ENCODE data around the gene METTL8. TPM values are rescaled to one million over a fixed set of nuclear protein-coding genes. Genes with fewer than 3 reads are reported as not detected.

Gene METTL8
- total and polyA plus RNA-seq, 2 experiments from 2014 or later: 60.9 to 64.3 TPM

- TF ChIP-seq CREB1 (CRISPR knock-in tag; IDR thresholded peaks at IDR 0.05; ENCODE audit: low read depth) (no peak), REST (IDR thresholded peaks at IDR 0.05; ENCODE audit: unreplicated experiment) (no peak), EZH2 (IDR thresholded peaks at IDR 0.05; ENCODE audit: low read depth, unreplicated experiment) (no peak), ETS1 (IDR thresholded peaks at IDR 0.05) (no peak)
These were observed 36.3 kb upstream of the METTL8 start (continued) for GRCh38 chr2:171470129-171470528.

GRCh38 chr2:171469176-171469575 lies 35.4 kb upstream of the METTL8 start:
- no peak for DNase-seq (ENCODE audit: low spot score)
- Histone ChIP-seq H2AFZ (no peak overlapping the region), H3K27ac (ENCODE audit: low read depth) (no peak overlapping the region), H3K9me2 (ENCODE audit: insufficient read depth) (no peaks in the 10 kb centered on the region), H3F3A (replicated peaks; ENCODE audit: low read depth) (no peaks in the 10 kb centered on the region), H3K4me1 (ENCODE audit: insufficient read depth) (no peaks in the 10 kb centered on the region), H3K4me2 (no peak overlapping the region), H3K27me3 (ENCODE audit: insufficient read depth) (no peaks in the 10 kb centered on the region), H3K4me3 (no peak overlapping the region), H3K36me3 (ENCODE audit: insufficient read depth) (0 out of 2 replicates have a peak, but pooled peaks cover 5% of the 10 kb centered on the region), H4K20me1 (replicated peaks; ENCODE audit: insufficient read depth) (no peaks in the 10 kb centered on the region), H3K79me2 (replicated peaks; ENCODE audit: insufficient read depth) (no peaks in the 10 kb centered on the region)
- no peak overlapping the region for H3K4me3 Mint-ChIP-seq
- ATAC-seq: no peak
- no peak overlapping the region for H3K27ac Mint-ChIP-seq
- no peaks in the 10 kb centered on the region for H3K4me1 Mint-ChIP-seq
- H3K27me3 Mint-ChIP-seq (ENCODE audit: insufficient read depth, low read depth, poor library complexity): peaks cover 2% of the 10 kb centered on the region
- H3K36me3 Mint-ChIP-seq (ENCODE audit: low read depth): peaks cover 35% of the 10 kb centered on the region
- no peaks in the 10 kb centered on the region for H3K9me3 Mint-ChIP-seq
- no peak for TF ChIP-seq STAT1 (IDR thresholded peaks at IDR 0.05; ENCODE audit: unreplicated experiment)

- Mint-ChIP-seq H3K9me3 (no peaks in the 10 kb centered on the region), H3K27me3 (ENCODE audit: insufficient read depth, low read depth, poor library complexity) (peaks cover 2% of the 10 kb centered on the region), H3K4me1 (no peaks in the 10 kb centered on the region), H3K4me3 (no peak overlapping the region), H3K27ac (no peak overlapping the region), H3K36me3 (ENCODE audit: low read depth) (peaks cover 42% of the 10 kb centered on the region)
- H3K4me2 ChIP-seq: no peak overlapping the region
- H3K4me1 ChIP-seq (ENCODE audit: insufficient read depth): no peaks in the 10 kb centered on the region
- H2AFZ ChIP-seq: no peak overlapping the region
- H3K4me3 ChIP-seq: no peak overlapping the region
- no peak overlapping the region for H3K27ac ChIP-seq (ENCODE audit: low read depth)
- no peaks in the 10 kb centered on the region for H3K27me3 ChIP-seq (ENCODE audit: insufficient read depth)
- no peaks in the 10 kb centered on the region for H3F3A ChIP-seq (replicated peaks; ENCODE audit: low read depth)
- H4K20me1 ChIP-seq (replicated peaks; ENCODE audit: insufficient read depth): no peaks in the 10 kb centered on the region
- peaks cover 13% of the 10 kb centered on the region; the same call in 1 of the 2 replicates for H3K36me3 ChIP-seq (ENCODE audit: insufficient read depth)
- no peak for DNase-seq (ENCODE audit: low spot score)
- ATAC-seq: no peak
- TF ChIP-seq ZNF331 (CRISPR knock-in tag; IDR thresholded peaks at IDR 0.05; ENCODE audit: low read depth): no peak
- H3K79me2 ChIP-seq (replicated peaks; ENCODE audit: insufficient read depth): peaks cover 14% of the 10 kb centered on the region
- H3K9me2 ChIP-seq (ENCODE audit: insufficient read depth): no peaks in the 10 kb centered on the region
These were observed 26.7 kb upstream of the METTL8 start for GRCh38 chr2:171460537-171460936.
